ENCODE results near the gene RAB36.

DNA sequence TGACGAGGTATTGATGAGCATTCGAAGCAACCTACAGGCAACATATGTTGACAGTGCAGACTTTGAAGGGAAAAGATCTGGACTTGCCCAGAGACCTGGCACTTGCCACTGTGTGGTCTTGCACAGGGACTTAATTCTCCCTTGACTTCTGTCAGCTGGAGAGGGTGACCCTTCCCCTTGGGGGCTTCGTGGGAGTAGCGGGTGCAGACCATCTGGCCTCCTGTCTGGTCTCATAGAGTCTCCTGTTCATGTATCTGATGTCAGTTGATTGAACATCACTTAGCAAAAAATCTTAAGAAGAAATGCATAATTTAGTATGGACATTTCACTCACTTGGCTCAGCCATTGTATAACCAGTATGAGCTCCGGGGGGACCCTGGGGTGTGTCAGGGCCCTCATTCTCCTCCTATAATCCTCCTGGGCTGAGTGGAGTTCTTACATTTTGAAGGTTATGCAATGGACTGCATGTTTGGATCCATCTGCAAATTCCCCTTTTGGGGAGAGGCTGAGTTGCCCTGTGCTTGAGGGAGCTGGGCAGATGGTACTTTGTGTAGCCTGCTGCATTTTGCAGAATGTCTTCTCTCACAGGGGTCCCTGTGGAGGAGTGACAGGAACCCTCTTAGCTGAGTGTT is 48.0 kb downstream of the RAB36 start:
- TF ChIP-seq, protein P1, sequence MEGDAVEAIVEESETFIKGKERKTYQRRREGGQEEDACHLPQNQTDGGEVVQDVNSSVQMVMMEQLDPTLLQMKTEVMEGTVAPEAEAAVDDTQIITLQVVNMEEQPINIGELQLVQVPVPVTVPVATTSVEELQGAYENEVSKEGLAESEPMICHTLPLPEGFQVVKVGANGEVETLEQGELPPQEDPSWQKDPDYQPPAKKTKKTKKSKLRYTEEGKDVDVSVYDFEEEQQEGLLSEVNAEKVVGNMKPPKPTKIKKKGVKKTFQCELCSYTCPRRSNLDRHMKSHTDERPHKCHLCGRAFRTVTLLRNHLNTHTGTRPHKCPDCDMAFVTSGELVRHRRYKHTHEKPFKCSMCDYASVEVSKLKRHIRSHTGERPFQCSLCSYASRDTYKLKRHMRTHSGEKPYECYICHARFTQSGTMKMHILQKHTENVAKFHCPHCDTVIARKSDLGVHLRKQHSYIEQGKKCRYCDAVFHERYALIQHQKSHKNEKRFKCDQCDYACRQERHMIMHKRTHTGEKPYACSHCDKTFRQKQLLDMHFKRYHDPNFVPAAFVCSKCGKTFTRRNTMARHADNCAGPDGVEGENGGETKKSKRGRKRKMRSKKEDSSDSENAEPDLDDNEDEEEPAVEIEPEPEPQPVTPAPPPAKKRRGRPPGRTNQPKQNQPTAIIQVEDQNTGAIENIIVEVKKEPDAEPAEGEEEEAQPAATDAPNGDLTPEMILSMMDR (optimal IDR thresholded peaks at IDR 0.05 in 1 of 3, IDR thresholded peaks at IDR 0.05 in 1 of 3, conservative IDR thresholded peaks at IDR 0.05 in 1 of 3; ENCODE audit: extremely low read depth in 1 of 3, insufficient read depth in 2 of 3, low read length in 3 of 3): no peak
- TF ChIP-seq EZH2 (IDR thresholded peaks at IDR 0.05; ENCODE audit: low read length): no peak

All from keratinocyte (primary cell).